ENCODE data around the gene CUL3. TPM values are rescaled to one million over a fixed set of nuclear protein-coding genes. Genes with fewer than 3 reads are reported as not detected.

Gene CUL3
- total RNA-seq: 37.5 and 48.5 TPM in 2 replicates

DNA sequence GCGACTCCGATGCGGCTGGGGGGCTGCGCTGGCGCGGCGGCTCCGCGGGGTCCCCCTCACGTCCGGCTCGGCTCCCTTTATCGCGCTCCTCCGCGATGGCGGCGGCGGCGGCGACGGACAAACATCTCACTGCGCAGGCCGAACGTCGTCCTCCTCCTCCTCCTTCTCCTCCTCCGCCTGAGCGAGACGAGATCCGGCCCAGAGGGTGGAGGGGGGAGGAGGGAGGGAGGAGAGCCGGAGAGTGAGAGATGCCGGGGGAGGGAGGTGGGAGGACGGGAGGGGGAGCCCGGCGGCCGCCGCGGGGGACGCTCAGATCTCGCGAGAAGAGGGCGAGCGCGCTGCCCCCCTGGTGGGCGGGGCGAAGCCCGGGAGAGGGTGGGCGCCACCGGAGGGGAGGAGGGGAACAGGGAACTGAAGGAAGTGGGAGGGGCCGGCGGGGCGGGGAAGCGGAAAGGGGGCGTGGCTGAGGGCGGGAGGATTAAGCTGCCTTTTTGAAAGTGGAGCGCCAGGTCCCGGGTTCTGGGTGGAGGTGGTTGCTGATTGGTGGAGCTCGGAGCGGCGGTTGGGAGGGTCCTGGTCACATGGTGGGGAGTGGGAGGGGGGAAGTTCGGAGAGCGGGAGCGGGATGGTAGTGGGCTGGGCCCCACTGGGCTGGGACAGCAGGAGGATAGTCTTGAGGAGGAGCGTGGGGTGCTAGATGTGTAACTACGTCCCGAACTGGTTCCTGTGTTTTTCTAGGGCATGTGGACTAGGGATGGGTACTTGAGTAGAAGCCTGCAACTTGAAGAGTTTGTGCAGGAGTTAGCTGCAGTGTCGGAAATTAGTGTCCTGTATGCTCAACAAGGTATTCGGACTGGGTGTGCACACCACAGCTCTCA lies at the start of gene CUL3:
Gene CUL3 (minus strand): TSS at position 153 of the 878 bp plus-strand sequence. CDS start 354 bp downstream, outside the sequence.

Other genes starting within 250 kb of the CUL3 start
- gene FAM124B, start 183.3 kb downstream of the CUL3 start, total RNA-seq: 0.16 and 0.26 TPM in 2 replicates
- not detected in 2 replicates for gene CCDC195, start 131.0 kb upstream of the CUL3 start, total RNA-seq